K562 (cell line): ENCODE results near the gene VGF. TPM values are rescaled to one million over a fixed set of nuclear protein-coding genes. Genes with fewer than 3 reads are reported as not detected.
"Not testable (repeated sequence)": the region's sequence is repeated elsewhere in the genome, so short reads cannot be mapped to it uniquely, and the experiment has no call there.

ENCODE experiments used
- ATAC-seq: fragments of 200-7000 bp; cut with Tn5 transposase; 3 replicates; pipeline ENCODE4 v1.9.1; 2020; ENCODE audit warnings: moderate library complexity
- BruUV-seq: library from RNA; stranded (reverse); fragments of 400-500 nt; replicated peaks from 2 replicates; lab custom pipeline; 2021; lab: Mats Ljungman, UMichigan
- CTCF ChIA-PET: fragments of 300-600 bp; formaldehyde crosslinking; extraction: SDS; loops from one replicate; lab custom pipeline; 2021; ENCODE audit warnings: low intra/inter-chr PET ratio; lab: Yijun Ruan, JAX
- POLR2A ChIA-PET: fragments of 300-600, 350-650 bp; sonication (Branson Sonifier 250); formaldehyde crosslinking; extraction: SDS; loops from one replicate; lab custom pipeline; 2021; ENCODE audit warnings: antibody characterized with exemption, inconsistent platforms; lab: Yijun Ruan, JAX
- DNase-seq, 4 experiments: peaks; one replicate each; pipeline versions ENCODE4 v3.0.0 to v3.0.0-alpha.2; 2011 to 2018; ENCODE audit warnings: low spot score in 3 of 4, mixed read lengths in 3 of 4; ENCODE audit errors: extremely low read depth in 1 of 4
- FAIRE-seq: peaks from 2 replicates; lab custom pipeline; 2011; peaks lifted over from hg19 to GRCh38; lab: Jason Lieb, UNC
- H2AFZ ChIP-seq: 2 replicates; pipeline ENCODE4 v1.6.0; 2011; ENCODE audit warnings: low read depth, low read length, control low read depth, inconsistent platforms
- H3K27ac ChIP-seq: fragments of 200-600 bp; 3 replicates; pipeline ENCODE4 v1.8.0; 2011; ENCODE audit warnings: low read depth, mild to moderate bottlenecking, control low read depth, inconsistent platforms, low read length, moderate library complexity, mixed read lengths; ENCODE audit errors: extremely low read depth
- H3K27me3 ChIP-seq, 2 experiments: fragments of 300-600 bp in 1 of 2; 2 replicates in 1 of 2; 3 replicates in 1 of 2; pipeline versions ENCODE4 v1.6.0 to v1.8.0; 2011; ENCODE audit warnings: inconsistent platforms in 2 of 2, low read length in 2 of 2, mild to moderate bottlenecking in 1 of 2, mixed read lengths in 1 of 2, moderate library complexity in 1 of 2; ENCODE audit not compliant: control insufficient read depth in 2 of 2, insufficient read depth in 2 of 2
- H3K36me3 ChIP-seq: fragments of 300-600 bp; 3 replicates; pipeline ENCODE4 v1.8.0; 2011; ENCODE audit warnings: mild to moderate bottlenecking, low read length, inconsistent platforms; ENCODE audit not compliant: control insufficient read depth, insufficient read depth
- H3K4me1 ChIP-seq, 2 experiments: fragments of 200-600 bp in 1 of 2; replicated peaks in 1 of 2; 2 replicates in 1 of 2; 3 replicates in 1 of 2; pipeline versions ENCODE4 v1.5.1 to v1.8.0; 2011; ENCODE audit warnings: inconsistent platforms in 2 of 2, low read length in 2 of 2, mild to moderate bottlenecking in 1 of 2, mixed read lengths in 1 of 2, moderate library complexity in 1 of 2; ENCODE audit not compliant: control insufficient read depth in 2 of 2, insufficient read depth in 2 of 2
- H3K4me2 ChIP-seq: 2 replicates; pipeline ENCODE4 v1.6.1; 2011; ENCODE audit warnings: low read length, control low read depth, inconsistent platforms, mixed read lengths; ENCODE audit not compliant: insufficient read depth
- H3K4me3 ChIP-seq: fragments of 200-600 bp; sonication (generic), shearing (Covaris generic); 2 replicates; pipeline ENCODE4 v1.5.1; 2016; ENCODE audit warnings: control low read depth, inconsistent platforms
- H3K79me2 ChIP-seq: fragments of 200-600 bp; 3 replicates; pipeline ENCODE4 v1.8.0; 2011; ENCODE audit warnings: low read length, inconsistent platforms; ENCODE audit not compliant: control insufficient read depth, insufficient read depth
- H3K9ac ChIP-seq, 2 experiments: 2 replicates each; pipeline versions ENCODE4 v1.6.0 to v1.6.1; 2011; ENCODE audit warnings: low read depth in 2 of 2, low read length in 2 of 2, control low read depth in 1 of 2, inconsistent platforms in 1 of 2, mild to moderate bottlenecking in 1 of 2, mixed read lengths in 1 of 2; ENCODE audit not compliant: insufficient read depth in 1 of 2
- H3K9me1 ChIP-seq: one replicate; pipeline ENCODE4 v1.6.0; 2011; ENCODE audit warnings: inconsistent platforms, mild to moderate bottlenecking, low read length, moderate library complexity; ENCODE audit not compliant: control insufficient read depth, insufficient read depth
- H3K9me3 ChIP-seq: replicated peaks from 2 replicates; pipeline ENCODE4 v1.5.1; 2011; ENCODE audit warnings: low read depth, low read length, inconsistent platforms; ENCODE audit not compliant: control insufficient read depth, insufficient read depth
- H4K20me1 ChIP-seq: replicated peaks from 2 replicates; pipeline ENCODE4 v1.6.1; 2011; ENCODE audit warnings: low read length, inconsistent platforms, mixed read lengths; ENCODE audit not compliant: control insufficient read depth, insufficient read depth
- RBM25 ChIP-seq: fragments of 200-400 bp; formaldehyde crosslinking; IDR thresholded peaks from 2 replicates; pipeline ENCODE4 v1.6.1; 2018; ENCODE audit warnings: low read length, low read depth, moderate library complexity; ENCODE audit not compliant: severe bottlenecking
- ZNF121 ChIP-seq: sonication (generic); formaldehyde crosslinking; conservative IDR thresholded peaks from 2 replicates; pipeline ENCODE4 v1.8.0; 2022; ENCODE audit warnings: missing genetic modification reagents
- WGBS: fragments of 100-300 bp; shearing (Covaris generic); methylation state at CpG from one replicate; pipeline ENCODE4 v1.1.6; 2016; ENCODE audit warnings: low coverage, mixed read lengths; ENCODE audit not compliant: insufficient coverage; ENCODE audit errors: missing lambda C conversion rate; 5-methylcytosine and 5-hydroxymethylcytosine counted together
- in situ Hi-C: fragments of 300-500 bp; cut with MboI; formaldehyde crosslinking; loops from 4 replicates; pipeline ENCODE4 v1.15.0; 2018; ENCODE audit warnings: inconsistent platforms, mixed read lengths
- intact Hi-C: fragments of 100-400 bp; cut with micrococcal nuclease; formaldehyde crosslinking; loops from 2 replicates; pipeline ENCODE4 v1.14.2; 2022
- polyA plus RNA-seq, 8 experiments: library from polyadenylated mRNA; depleted of rRNA in 4 of 8; stranded (reverse) in 5 of 8; unstranded in 3 of 8; fragments of >200 nt; fragmentation: Nextera tagmentation in 2 of 8; fragmentation: Illumina TruSeq in 1 of 8; extraction: Ambion mirVana in 2 of 8; extraction: Trizol in 1 of 8; gene quantifications; 2 replicates each; pipeline versions ENCODE4 v1.2.1 to v1.2.3, GENCODE V29; 2011 to 2014; ENCODE audit warnings: inconsistent platforms in 1 of 8, missing spikeins in 1 of 8
- total RNA-seq, 7 experiments: library from RNA; depleted of rRNA in 6 of 7; stranded (reverse); fragments of >200 nt in 6 of 7; fragmentation: Illumina TruSeq in 2 of 7; extraction: Trizol in 2 of 7; gene quantifications; 2 replicates each; pipeline versions ENCODE4 v1.2.1 to v1.2.3, GENCODE V29; 2011 to 2021; ENCODE audit warnings: low replicate concordance in 1 of 7
- TF ChIP-seq, protein P1 (sequence below): fragments of 450-650 bp; IDR thresholded peaks from 2 replicates; pipeline ENCODE4 v1.6.1; 2018; ENCODE audit not compliant: partially characterized antibody

Gene VGF
- total and polyA plus RNA-seq, 9 of the 15 experiments (the other 6 are each of a cell fraction or from before 2014, with no cell fraction given): 0.03 to 5.7 (median 0.34) TPM

DNA sequence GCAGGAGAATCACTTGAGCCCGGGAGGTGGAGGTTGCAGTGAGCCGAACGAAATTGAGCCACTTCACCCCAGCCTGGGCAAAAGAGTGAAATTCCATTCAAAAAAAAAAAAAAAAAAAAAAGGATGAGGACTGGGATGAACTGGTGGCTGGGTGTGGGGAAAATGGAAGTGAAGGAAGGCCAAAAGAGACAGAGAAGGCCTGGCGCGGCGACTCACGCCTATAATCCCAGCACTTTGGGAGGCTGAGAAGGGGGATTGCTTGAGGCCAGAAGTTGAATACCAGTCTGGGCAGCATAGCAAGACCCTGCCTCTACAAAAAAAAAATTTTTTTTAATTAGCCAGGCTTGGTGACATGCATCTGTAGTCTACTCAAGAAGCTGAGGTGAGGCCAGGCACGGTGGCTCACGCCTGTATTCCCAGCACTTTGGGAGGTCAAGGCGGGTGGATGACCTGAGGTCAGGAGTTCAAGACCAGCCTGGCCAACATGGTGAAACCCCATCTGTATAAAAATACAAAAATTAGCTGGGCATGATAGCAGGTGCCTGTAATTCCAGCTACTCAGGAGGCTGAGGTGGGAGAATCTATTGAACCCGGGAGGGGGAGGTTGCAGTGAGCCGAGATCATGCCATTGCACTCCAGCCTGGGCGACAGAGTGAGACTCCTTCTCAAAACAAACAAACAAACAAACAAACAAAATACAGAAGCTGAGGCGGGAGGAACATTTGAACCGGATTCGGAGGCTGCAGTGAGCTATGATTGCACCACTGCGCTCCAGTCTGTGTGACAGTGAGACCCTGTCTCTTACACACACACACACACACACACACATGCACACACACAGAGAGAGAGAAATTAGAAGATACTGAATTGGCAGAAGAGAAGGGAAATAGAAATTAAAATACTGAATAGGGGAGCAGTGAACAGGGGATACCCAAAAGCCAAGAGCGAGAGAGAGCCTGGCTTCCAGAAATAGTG, 32.5 kb downstream of the VGF start:
- H4K20me1 ChIP-seq, intact Hi-C loops, H3K27me3 ChIP-seq, H3K27ac ChIP-seq, CTCF ChIA-PET, BruUV-seq, FAIRE-seq, H3K4me2 ChIP-seq, H3K4me3 ChIP-seq, ATAC-seq, in situ Hi-C loops, H3K36me3 ChIP-seq, H3K9ac ChIP-seq, H3K9me1 ChIP-seq, DNase-seq, H3K79me2 ChIP-seq, H3K9me3 ChIP-seq: not testable (repeated sequence)
- Histone ChIP-seq H3K4me1 (peaks cover 21 to 32% of the 10 kb centered on the region in 2 experiments), H2AFZ (peak overlapping the region; percentile 61; the same call in 1 of the 2 replicates)
- POLR2A ChIA-PET: interaction anchor here (0.6 to 3.1 kb wide), 5 partner anchors 9 to 59 kb away, joined by 3 to 13 read pairs (median 3); partner anchors contain the start of genes AP1S1 and TRIM56
- TF ChIP-seq RBM25 (peak; percentile 17), ZNF121 (CRISPR knock-in tag) (peak; percentile 40)
- TF ChIP-seq, protein P1, sequence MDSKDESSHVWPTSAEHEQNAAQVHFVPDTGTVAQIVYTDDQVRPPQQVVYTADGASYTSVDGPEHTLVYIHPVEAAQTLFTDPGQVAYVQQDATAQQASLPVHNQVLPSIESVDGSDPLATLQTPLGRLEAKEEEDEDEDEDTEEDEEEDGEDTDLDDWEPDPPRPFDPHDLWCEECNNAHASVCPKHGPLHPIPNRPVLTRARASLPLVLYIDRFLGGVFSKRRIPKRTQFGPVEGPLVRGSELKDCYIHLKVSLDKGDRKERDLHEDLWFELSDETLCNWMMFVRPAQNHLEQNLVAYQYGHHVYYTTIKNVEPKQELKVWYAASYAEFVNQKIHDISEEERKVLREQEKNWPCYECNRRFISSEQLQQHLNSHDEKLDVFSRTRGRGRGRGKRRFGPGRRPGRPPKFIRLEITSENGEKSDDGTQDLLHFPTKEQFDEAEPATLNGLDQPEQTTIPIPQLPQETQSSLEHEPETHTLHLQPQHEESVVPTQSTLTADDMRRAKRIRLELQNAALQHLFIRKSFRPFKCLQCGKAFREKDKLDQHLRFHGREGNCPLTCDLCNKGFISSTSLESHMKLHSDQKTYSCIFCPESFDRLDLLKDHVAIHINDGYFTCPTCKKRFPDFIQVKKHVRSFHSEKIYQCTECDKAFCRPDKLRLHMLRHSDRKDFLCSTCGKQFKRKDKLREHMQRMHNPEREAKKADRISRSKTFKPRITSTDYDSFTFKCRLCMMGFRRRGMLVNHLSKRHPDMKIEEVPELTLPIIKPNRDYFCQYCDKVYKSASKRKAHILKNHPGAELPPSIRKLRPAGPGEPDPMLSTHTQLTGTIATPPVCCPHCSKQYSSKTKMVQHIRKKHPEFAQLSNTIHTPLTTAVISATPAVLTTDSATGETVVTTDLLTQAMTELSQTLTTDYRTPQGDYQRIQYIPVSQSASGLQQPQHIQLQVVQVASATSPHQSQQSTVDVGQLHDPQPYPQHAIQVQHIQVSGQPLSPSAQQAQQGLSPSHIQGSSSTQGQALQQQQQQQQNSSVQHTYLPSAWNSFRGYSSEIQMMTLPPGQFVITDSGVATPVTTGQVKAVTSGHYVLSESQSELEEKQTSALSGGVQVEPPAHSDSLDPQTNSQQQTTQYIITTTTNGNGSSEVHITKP: peak; percentile 43
- 63% methylated on average over 17 of the region's 18 CpGs for WGBS
